H1 (cell line): ENCODE measurements around the gene TEX47. TPM values are rescaled to one million over a fixed set of nuclear protein-coding genes. Genes with fewer than 3 reads are reported as not detected.

Experiments
- GABPA ChIP-seq: IDR thresholded peaks from 2 replicates; pipeline ENCODE4 v1.6.1; 2011; ENCODE audit warnings: mild to moderate bottlenecking, low read length, moderate library complexity, borderline replicate concordance; ENCODE audit not compliant: insufficient read depth
- KDM5A ChIP-seq: fragments of 200-600 bp; IDR thresholded peaks from 2 replicates; pipeline ENCODE4 v1.7.1; 2012; ENCODE audit warnings: mild to moderate bottlenecking, low read length, inconsistent platforms, mixed read lengths
- POLR2AphosphoS5 ChIP-seq: IDR thresholded peaks from 2 replicates; pipeline ENCODE4 v1.6.1; 2011; ENCODE audit warnings: low read depth, low read length
- RBBP5 ChIP-seq: IDR thresholded peaks from 2 replicates; pipeline ENCODE4 v1.7.1; 2012; ENCODE audit warnings: low read depth, mild to moderate bottlenecking, inconsistent platforms, low read length, moderate library complexity, borderline replicate concordance
- SAP30 ChIP-seq: fragments of 300-600 bp; sonication (generic); IDR thresholded peaks from 2 replicates; pipeline ENCODE4 v1.7.1; 2012; ENCODE audit warnings: low read length, moderate library complexity, mild to moderate bottlenecking, inconsistent platforms; ENCODE audit not compliant: insufficient read depth, insufficient replicate concordance
- SIN3A ChIP-seq, 2 experiments: IDR thresholded peaks in 1 of 2; conservative IDR thresholded peaks in 1 of 2; 2 replicates each; pipeline ENCODE4 v1.6.1; 2011 to 2012; ENCODE audit warnings: low read length in 2 of 2, improper control_type of control experiment in 1 of 2, low read depth in 1 of 2, mild to moderate bottlenecking in 1 of 2
- SRF ChIP-seq: IDR thresholded peaks from 2 replicates; pipeline ENCODE4 v1.6.1; 2011; ENCODE audit warnings: mild to moderate bottlenecking, low read depth, low read length, moderate library complexity
- polyA plus RNA-seq, 7 experiments: library from polyadenylated mRNA; depleted of rRNA in 3 of 7; stranded (reverse) in 5 of 7; unstranded in 2 of 7; fragments of >200 nt in 5 of 7; fragments of 200-250 nt in 2 of 7; gene quantifications; 1 replicate in 5 of 7; 2 replicates in 1 of 7; 4 replicates in 1 of 7; pipeline versions ENCODE4 v1.2.1 to v1.2.3, GENCODE V29; 2011 to 2013; ENCODE audit warnings: missing spikeins in 2 of 7, mixed read lengths in 2 of 7
- total RNA-seq: library from RNA; stranded (reverse); fragmentation: NEBNext Ultra II Directional; extraction: Animal tissue kit (Norgen Biotek cat#: 25700); gene quantifications from 2 replicates; pipeline ENCODE4 v1.2.1, GENCODE V29; 2021

The TEX47 gene
- total and polyA plus RNA-seq, 2 of the 8 experiments (the other 6 are each of a cell fraction or from before 2014, with no cell fraction given), result not detected

DNA sequence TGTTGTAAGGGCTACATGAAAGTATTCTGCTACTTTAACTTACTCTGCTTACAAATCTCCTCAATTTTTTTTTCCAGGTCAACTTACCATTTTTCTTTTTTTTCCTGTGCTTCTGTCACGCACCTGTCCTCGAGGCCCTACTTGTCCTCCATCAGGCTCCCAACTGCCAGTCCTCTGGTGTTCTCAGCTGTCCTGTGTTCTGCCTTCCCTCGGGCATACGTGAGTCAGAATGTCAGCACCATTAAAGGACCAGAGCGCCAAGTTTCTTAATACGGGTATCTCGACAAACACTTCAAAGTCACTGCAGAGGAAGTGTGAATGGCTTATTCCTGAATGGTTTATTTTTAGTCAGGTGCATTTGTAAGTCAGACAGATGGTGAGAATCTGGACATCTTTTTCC is at the start of gene TEX47 (continued):
- TF ChIP-seq POLR2AphosphoS5 (no peak), SRF (no peak), GABPA (no peak), KDM5A (no peak), SIN3A (conservative IDR thresholded peaks at IDR 0.05 in 1 of 2, IDR thresholded peaks at IDR 0.05 in 1 of 2; ENCODE audit: low read depth in 1 of 2, low read length in 2 of 2) (no peak), SAP30 (no peak), RBBP5 (no peak)
